HG03378 (cell line): Measurements from ENCODE around the gene IL22RA1.

Source experiments
- ATAC-seq: cut with Tn5 transposase; IDR thresholded peaks from one replicate; pipeline ENCODE4 v1.9.1; 2021; ENCODE audit warnings: mild to moderate bottlenecking, moderate library complexity; ENCODE audit not compliant: unreplicated experiment

Gene IL22RA1

GRCh38 chr1:24081190-24081589 is 61.8 kb downstream of the IL22RA1 start:
- no peak for ATAC-seq

GRCh38 chr1:24080131-24080530 is 62.8 kb downstream of the IL22RA1 start:
- no peak for ATAC-seq

- no peak for ATAC-seq
These were observed 65.5 kb downstream of the IL22RA1 start for GRCh38 chr1:24077278-24077978.

GRCh38 chr1:24075946-24076345 is 67.0 kb downstream of the IL22RA1 start:
- no peak for ATAC-seq

- ATAC-seq: no peak
These were observed 67.4 kb downstream of the IL22RA1 start for GRCh38 chr1:24075590-24075854.

GRCh38 chr1:24074817-24075589 is 67.9 kb downstream of the IL22RA1 start:
- no peak for ATAC-seq

- ATAC-seq: no peak
These were observed 68.7 kb downstream of the IL22RA1 start for GRCh38 chr1:24074196-24074595.

- no peak for ATAC-seq
These were observed 71.0 kb downstream of the IL22RA1 start for GRCh38 chr1:24071941-24072340.

GRCh38 chr1:24070821-24071393 is 72.0 kb downstream of the IL22RA1 start:
- ATAC-seq: no peak

GRCh38 chr1:24069817-24070216 is 73.1 kb downstream of the IL22RA1 start:
- no peak for ATAC-seq
